GM19239 (cell line): ENCODE data around the gene GALNT11.
"Not testable (repeated sequence)": the region's sequence is repeated elsewhere in the genome, so short reads cannot be mapped to it uniquely, and the experiment has no call there.

Source experiments
- DNase-seq: peaks from one replicate; pipeline ENCODE4 v3.0.0; 2011; ENCODE audit warnings: low spot score; ENCODE audit not compliant: insufficient read length
- FAIRE-seq: peaks from 2 replicates; lab custom pipeline; 2011; peaks lifted over from hg19 to GRCh38; lab: Jason Lieb, UNC

The GALNT11 gene

DNA sequence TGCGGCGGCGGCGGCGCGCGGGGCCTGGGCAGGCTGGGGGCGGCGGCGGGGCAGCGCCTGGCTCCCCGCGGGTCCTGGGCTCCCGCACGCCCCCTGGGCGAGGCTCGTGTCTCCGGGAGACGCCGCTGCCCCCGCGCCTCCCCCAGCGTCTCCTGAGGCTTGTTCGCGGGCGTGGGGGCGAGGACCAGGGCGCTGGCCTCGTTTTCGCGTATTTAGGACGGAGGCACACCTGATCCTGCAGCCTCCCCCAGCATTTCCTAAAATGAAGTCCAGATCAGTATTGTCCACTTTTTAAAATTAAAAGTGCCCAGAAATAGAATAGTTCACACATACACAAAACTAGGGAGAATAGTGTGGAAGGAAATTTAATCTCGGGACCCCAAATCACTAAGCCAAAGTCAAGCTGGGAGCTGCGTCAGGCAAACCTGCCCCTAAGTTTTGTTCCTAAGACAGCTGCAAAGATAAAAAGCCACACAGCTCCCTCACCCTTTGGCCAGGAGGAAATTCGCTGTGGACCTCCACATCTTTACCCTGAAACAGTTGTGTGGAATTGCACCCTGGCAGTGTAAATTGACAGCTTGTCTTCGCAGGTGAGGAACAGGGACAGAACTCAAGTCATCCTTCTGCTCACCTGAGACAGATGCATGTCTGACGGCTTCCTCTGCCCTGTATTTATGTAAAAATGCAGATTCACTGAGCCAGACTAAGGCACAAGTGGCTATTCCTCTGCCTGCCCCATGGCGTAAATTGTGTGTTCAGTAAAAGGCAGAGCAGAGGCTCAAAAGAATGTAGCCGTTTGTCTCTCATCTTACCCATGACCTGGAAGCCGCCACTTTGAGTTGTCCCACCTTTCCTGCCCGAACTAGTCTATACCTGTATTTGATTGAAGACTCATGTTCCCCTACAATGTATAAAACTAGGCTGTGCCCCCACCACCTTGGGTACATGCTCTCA is 740 bp downstream of the GALNT11 start:
- DNase-seq (peak; percentile 12), FAIRE-seq (no peak)

DNA sequence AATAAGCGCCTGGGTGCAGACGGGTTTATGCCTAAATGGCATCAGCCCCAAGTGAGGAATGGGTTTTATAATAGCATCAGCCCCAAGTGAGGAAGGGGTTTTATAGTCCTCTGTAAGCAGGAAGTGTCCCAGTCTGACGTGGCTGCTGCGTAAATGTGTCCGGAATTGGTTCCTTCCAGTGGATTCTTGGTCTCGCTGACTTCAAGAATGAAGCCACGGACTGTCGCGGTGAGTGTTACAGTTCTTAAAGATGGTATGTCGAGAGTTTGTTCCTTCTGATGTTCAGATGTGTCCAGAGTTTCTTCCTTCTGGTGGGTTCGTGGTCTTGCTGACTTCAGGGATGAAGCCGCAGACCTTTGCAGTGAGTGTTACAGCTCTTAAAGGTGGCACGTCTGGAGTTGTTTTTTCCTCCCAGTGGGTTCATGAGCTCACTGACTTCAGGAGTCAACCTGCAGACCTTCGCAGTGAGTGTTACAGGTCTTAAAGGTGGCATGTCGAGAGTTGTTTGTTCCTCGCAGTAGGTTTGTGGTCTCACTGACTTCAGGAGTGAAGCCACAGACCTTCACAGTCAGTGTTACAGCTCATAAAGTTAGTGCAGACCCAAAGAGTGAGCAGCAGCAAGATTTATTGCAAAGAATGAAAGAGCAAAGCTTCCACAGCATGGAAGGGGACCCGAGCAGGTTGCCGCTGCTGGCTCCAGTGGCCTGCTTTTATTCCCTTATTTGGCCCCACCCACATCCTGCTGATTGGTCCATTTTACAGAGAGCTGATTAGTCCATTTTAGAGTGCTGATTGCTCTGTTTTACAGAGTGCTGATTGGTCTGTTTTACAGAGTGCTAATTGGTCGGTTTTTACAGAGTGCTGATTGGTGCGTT is 2.3 kb downstream of the GALNT11 start:
- FAIRE-seq = not testable (repeated sequence)

DNA sequence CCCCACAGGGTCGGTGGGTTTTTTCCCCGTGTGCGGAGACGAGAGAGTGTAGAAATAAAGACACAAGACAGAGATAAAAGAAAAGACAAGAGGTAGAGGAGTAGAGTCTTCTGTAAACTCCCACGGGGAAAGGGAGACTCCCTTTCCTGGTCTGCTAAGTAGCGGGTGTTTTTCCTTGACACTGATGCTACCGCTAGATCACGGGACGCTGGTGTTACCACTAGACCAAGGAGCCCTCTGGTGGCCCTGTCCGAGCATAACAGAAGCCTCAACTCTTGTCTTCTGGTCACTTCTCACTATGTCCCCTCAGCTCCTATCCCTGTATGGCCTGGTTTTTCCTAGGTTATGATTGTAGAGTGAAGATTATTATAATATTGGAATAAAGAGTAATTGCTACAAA is 4.6 kb downstream of the GALNT11 start:
- not testable (repeated sequence) for FAIRE-seq, DNase-seq

More for the DNA sequence above, 2.3 kb downstream of the GALNT11 start:
- not testable (repeated sequence) for DNase-seq

DNA sequence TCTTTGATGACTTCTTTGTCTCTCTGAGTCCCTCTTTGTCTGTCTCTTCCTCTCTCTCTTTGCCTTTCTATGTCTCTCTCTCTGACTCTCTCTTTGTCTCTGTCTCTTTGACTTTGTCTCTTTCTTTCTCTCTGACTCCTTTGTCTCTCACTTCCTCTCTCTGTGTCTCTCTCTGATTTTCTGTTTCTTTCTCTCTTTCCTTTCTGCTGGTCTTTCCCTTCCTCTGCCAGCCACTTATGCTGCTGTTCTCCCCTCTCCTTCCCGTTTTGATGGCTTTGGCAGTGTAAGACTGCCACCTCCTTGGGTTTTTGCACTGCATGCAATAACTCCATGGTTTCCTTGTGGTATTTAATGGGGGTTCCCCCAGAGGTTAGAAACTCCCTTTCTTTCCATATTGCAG is 5.2 kb downstream of the GALNT11 start:
- not testable (repeated sequence) for FAIRE-seq, DNase-seq

DNA sequence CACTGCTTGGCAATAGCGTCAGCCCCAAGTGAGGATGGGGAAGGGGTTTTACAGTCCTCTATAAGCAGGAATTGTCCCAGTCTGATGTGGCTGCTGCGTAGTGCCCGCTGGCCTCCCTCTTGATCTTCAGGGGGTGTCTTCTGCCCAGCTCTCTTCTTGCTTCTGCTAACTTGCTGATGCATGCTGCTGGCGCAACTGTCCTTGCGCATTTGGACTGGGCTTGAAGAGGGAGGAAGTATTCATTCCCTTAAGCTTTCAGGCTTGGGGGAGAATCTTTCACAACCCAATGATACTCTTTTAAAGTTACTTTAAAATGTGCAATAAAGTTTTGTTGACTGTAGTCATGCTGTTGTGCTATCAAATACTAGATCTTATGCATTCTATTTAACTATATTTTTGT is 10.3 kb downstream of the GALNT11 start:
- DNase-seq = no peak
- FAIRE-seq = no peak

DNA sequence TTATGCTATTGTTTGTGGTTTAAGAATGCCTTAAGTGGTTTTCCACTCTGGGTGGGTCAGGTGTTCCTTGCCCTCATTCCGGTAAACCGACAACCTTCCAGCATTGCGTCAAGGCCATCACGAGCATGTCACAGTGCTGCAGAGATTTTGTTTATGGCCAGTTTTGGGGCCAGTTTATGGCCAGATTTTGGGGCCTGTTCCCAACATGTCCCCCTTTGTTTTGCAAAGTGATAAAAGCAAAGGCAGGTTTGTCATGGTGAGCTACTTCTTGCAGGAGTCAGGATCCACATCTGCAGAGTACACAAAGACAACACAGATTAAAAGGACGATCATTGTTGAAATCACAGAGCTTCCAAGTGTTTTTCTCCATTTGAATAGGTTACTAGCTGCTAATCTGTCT is 12.9 kb downstream of the GALNT11 start:
- FAIRE-seq, DNase-seq: not testable (repeated sequence)

DNA sequence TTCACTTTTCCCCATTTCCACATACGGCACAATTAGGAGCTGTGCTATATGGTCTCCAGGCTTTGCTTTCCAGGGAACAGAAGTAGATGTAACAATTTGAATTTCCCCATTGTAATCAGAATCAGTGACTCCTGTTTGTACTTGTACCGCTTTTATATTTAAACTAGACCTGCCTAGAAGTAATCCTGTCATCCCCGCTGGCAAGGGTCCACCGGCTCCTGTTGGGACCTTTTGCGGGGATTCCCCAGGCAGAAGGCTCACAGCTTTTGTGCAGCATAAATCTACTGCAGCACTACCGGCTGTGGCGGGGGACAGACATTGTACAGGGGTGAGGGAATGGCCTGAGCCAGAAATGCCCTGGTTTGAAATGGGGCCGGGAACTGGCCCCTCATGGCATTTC is 17.6 kb downstream of the GALNT11 start:
- DNase-seq, FAIRE-seq: not testable (repeated sequence)

DNA sequence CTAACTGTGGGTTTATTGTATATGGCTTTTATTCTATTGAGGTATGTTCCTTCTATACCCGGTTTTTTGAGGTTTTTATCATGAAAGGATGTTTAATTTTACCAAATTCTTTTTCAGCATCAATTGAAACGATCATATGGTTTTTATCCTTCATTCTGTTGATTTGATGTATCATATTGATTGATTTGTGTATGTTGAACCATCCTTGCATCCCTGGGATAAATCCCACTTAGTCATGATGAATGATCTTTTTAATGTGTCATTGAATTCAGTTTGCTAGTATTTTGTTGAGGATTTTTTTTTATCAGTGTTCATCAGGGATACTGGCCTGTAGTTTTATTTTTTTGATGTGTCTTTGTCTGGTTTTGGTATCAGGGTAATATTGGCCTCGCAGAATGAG is 19.4 kb downstream of the GALNT11 start:
- not testable (repeated sequence) for FAIRE-seq

DNA sequence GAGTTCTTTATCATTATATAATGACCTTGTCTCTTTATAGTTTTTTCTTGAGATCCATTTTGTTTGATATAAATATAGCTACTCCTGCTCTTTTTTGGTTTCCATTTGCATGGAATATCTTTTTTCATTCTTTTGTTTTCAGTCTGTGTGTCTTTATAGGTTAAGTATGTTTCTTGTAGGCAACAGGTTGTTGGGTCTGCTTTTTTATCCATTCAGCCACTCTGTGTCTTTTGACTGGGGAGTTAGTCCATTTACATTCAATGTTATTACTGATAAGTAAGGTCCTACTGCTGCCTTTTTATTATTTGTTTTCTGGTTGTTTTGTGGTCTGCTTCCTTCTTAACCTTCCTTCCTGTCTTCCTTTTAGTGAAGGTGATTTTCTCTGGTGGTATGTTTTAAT is 21.1 kb downstream of the GALNT11 start:
- FAIRE-seq (no peak), DNase-seq (no peak)

More for the DNA sequence above, 19.4 kb downstream of the GALNT11 start:
- DNase-seq = not testable (repeated sequence)

DNA sequence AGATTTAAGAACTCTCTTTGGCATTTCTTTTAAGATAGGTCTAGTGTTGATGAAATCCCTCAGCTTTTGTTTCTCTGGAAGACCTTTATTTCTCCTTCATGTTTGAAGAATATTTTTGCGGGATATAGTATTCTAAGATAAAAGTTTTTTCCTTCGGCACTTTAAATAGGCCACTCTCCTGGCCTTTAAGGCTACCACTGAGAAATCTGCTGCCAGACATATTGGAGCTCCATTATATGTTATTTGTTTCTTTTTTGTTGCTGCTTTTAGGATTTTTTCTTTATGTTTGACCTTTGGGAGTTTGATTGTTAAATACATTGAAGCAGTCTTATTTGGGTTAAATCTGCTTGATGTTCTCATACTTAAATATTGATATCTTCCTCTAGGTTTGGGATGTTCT is 22.6 kb downstream of the GALNT11 start:
- no peak for FAIRE-seq
- no peak for DNase-seq

DNA sequence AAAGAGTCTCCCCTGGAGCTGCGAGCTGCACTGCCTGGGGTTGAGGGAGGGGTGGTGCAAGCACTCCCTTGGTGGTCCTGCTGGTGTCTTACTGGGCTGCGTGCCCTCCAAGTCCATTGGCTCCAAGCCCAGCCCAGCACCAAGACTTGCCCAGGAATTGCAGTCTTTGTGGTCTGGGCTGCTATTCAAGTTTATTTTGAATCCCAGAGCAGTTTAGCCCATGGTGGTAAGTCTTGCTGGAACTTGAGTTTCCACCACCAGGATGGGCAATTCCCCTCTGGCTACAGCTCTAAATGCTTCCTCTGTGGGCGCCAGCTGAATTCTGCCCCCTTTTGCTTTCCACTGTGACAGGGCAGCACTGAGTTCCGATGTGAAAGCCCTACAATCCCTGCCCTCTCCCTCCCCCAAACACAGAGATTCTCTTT is 25.1 kb downstream of the GALNT11 start:
- FAIRE-seq = no peak
- DNase-seq = no peak

DNA sequence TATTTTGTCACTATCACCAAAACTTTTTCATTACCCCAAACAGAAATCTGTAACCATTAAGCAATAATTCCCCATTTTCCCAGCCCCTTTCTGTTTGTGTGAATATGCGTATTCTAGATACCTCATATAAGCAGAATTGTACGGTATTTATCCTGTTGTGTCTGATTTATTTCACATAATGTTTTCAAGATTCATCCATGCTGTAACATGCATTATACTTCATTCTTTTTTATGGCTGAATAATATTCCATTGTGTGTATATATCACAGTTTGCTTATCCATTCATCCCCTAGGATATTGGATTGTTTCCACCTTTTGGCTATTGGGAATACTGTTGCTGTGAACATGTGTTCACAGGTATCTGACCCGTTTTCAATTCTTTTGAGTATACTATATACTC is 26.5 kb downstream of the GALNT11 start:
- FAIRE-seq (no peak), DNase-seq (no peak)

DNA sequence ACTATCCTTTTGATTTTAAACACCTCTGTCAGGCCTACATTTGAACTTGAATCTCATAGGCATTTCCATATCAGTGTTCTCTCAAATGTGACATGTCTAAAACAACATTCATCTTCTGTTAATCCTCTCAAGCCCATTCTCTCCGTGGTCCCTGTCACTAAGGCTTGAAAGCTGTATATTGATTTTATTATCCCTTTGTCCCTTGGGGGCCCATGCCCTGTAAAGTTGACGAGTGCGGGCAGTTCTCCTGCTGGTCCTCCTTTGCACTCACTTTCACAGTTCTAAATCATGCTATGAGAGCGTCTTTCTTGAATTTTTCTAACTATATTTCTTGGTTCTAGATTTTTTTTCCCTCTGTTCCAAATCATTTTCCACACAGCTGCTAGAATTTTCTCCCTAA is 27.3 kb downstream of the GALNT11 start:
- DNase-seq (no peak), FAIRE-seq (no peak)

DNA sequence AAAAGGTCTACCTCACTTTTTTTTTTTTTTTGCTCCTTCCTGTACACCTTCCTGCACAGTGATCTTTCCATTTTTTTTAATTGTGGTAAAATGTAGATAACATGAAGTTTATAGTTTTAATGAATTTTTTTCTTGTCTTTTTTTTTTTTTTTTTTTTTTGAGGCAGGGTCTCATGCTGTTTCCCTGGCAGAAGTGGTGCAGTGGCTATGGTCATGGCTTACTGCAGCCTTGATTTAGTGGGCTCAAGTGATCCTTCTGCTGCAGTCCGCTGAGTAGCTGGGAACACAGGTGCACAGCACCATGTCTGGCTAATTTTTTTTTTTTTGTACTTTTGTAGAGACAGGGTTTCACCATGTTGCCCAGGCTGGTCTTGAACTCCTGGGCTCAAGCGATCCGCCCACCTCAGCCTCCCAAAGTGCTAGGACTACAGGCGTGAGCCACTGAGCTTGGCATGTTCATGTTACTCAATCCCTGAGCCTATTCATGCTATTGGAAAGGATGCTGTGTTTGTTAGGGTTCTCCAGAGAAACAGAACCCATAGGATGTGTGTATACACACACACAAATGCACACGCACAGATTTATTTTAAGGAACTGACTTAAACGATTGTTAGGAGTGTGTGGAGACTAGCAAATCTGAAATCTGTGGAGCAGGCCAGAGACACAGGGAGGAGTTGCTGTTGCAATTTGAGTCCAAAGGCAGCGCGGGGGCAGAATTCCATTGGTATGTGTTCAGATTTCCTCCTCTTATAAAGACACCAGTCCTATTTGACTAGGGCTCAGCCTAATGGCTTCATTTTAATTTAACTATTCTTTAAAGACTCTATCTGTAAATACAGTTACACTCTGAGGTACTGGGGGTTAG is 29.1 kb downstream of the GALNT11 start:
- FAIRE-seq (no peak), DNase-seq (no peak)

DNA sequence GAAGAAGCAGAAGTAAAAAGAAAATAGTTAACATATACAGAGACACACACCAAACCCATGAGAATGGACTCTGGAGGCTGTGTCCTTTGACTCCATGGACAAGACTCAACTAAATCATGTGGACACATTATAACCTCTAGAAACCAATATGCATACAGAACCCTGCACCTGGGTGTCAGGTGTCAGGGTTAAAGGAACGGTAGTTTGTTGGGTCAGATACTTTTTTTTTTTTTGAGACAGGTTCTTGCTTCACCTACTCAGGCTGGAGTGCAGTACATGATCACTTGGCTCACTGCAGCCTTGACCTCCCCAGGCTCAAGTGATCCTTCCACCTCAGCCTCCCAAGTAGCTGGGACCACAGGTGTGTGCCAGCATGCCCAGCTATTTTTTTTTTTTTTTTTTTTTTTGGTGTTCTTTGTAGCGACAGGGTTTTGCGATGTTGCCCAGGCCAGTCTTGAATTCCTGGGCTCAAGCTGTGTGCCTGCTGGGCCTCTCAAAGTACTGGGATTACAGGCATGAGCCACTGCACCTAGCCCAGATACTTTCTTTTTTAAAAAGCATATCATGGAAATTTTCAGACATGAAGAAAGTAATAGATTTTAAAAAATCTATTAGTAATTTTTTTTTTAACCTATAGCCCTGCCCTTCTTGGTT is 31.3 kb downstream of the GALNT11 start:
- FAIRE-seq = no peak
- no peak for DNase-seq

DNA sequence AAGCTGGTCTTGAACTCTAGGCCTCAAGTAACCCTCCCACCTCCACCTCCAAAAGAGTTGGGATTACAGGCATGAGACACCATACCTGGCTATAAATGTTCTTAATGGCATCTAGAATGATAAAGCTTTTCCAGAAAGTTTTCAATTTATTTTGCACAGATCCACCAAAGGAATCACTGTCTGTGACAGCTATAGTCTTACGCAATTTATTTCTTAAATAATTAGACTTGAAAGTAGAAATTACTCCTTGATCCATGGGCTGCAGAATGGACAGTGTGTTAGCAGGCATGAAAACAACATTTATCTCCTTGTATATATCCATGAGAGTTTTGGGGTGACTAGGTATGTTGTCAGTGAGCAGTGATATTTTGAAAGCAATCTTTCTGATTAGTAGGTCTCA is 33.8 kb downstream of the GALNT11 start:
- FAIRE-seq = no peak
- no peak for DNase-seq

DNA sequence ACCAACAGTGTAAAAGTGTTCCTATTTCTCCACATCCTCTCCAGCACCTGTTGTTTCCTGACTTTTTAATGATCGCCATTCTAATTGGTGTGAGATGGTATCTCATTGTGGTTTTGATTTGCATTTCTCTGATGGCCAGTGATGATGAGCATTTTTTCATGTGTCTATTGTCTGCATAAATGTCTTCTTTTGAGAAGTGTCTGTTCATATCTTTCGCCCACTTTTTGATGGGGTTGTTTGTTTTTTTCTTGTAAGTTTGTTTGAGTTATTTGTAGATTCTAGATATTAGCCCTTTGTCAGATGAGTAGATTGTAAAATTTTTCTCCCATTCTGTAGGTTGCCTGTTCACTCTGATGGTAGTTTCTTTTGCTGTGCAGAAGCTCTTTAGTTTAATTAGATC is 35.6 kb downstream of the GALNT11 start:
- FAIRE-seq, DNase-seq: not testable (repeated sequence)

DNA sequence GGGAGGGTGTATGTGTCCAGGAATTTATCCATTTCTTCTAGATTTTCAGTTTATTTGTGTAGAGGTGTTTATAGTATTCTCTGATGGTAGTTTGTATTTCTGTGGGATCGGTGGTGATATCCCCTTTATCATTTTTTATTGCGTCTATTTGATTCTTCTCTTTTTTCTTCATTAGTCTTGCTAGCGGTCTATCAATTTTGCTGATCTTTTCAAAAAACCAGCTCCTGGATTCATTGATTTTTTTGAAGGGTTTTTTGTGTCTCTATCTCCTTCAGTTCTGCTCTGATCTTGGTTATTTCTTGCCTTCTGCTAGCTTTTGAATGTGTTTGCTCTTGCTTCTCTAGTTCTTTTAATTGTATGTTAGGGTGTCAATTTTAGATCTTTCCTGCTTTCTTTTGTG is 37.7 kb downstream of the GALNT11 start:
- DNase-seq, FAIRE-seq: not testable (repeated sequence)

DNA sequence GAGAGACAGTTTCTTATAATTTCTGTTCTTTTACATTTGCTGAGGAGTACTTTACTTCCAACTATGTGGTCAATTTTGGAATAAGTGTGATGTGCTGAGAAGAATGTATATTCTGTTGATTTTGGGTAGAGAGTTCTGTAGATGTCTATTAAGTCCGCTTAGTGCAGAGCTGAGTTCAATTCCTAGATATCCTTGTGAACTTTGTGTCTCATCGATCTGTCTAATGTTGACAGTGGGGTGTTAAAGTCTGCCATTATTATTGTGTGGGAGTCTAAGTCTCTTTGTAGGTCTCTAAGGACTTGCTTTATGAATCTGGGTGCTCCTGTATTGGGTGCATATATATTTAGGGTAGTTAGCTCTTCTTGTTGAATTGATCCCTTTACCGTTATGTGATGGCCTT is 38.3 kb downstream of the GALNT11 start:
- not testable (repeated sequence) for DNase-seq, FAIRE-seq
